GM18511 (cell line): Measurements from ENCODE around the gene DRD3.
A peak's percentile ranks its signal among the peaks of the same experiment; 100 is the strongest.

Experiments used
- ATAC-seq: cut with Tn5 transposase; IDR thresholded peaks from one replicate; pipeline ENCODE4 v1.9.1; 2021; ENCODE audit warnings: mild to moderate bottlenecking, moderate library complexity; ENCODE audit not compliant: unreplicated experiment

The DRD3 gene

GRCh38 chr3:114186501-114186900 lies 7.6 kb upstream of the DRD3 start:
- no peak for ATAC-seq

GRCh38 chr3:114179575-114179974 lies 723 bp upstream of the DRD3 start:
- ATAC-seq = no peak

- ATAC-seq = no peak
Measured at GRCh38 chr3:114176890-114177289, 2.0 kb downstream of the DRD3 start.

GRCh38 chr3:114176487-114176886 lies 2.4 kb downstream of the DRD3 start:
- no peak for ATAC-seq

- ATAC-seq = no peak
Measured at GRCh38 chr3:114175204-114175987, 3.5 kb downstream of the DRD3 start.

GRCh38 chr3:114171677-114172076 lies 7.2 kb downstream of the DRD3 start:
- no peak for ATAC-seq

- no peak for ATAC-seq
Measured at GRCh38 chr3:114168150-114168549, 10.7 kb downstream of the DRD3 start.

GRCh38 chr3:114157321-114157720 lies 21.5 kb downstream of the DRD3 start:
- no peak for ATAC-seq

- ATAC-seq = no peak
Measured at GRCh38 chr3:114155370-114155821, 23.5 kb downstream of the DRD3 start.

- ATAC-seq = no peak
Measured at GRCh38 chr3:114154321-114154821, 24.5 kb downstream of the DRD3 start.

- peak; percentile 97 for ATAC-seq
Measured at GRCh38 chr3:114152519-114153151, 26.2 kb downstream of the DRD3 start.

GRCh38 chr3:114151091-114151490 lies 27.8 kb downstream of the DRD3 start:
- no peak for ATAC-seq

GRCh38 chr3:114147251-114147650 lies 31.6 kb downstream of the DRD3 start:
- ATAC-seq = no peak

- no peak for ATAC-seq
Measured at GRCh38 chr3:114144909-114145688, 33.8 kb downstream of the DRD3 start.

- no peak for ATAC-seq
Measured at GRCh38 chr3:114143817-114144216, 35.0 kb downstream of the DRD3 start.

- ATAC-seq = no peak
Measured at GRCh38 chr3:114139836-114140235, 39.0 kb downstream of the DRD3 start.

GRCh38 chr3:114133947-114134346 lies 44.9 kb downstream of the DRD3 start:
- ATAC-seq = no peak

GRCh38 chr3:114132500-114132899 lies 46.4 kb downstream of the DRD3 start:
- ATAC-seq = no peak

- ATAC-seq = no peak
Measured at GRCh38 chr3:114128826-114129225, 50.0 kb downstream of the DRD3 start.

- ATAC-seq = no peak
Measured at GRCh38 chr3:114128231-114128630, 50.6 kb downstream of the DRD3 start.

- ATAC-seq = no peak
Measured at GRCh38 chr3:114127517-114127916, 51.3 kb downstream of the DRD3 start.
